HG03108 (cell line): Measurements from ENCODE around the gene MSI2.

Source experiments
- ATAC-seq: cut with Tn5 transposase; IDR thresholded peaks from one replicate; pipeline ENCODE4 v1.9.1; 2021; ENCODE audit warnings: moderate library complexity; ENCODE audit not compliant: unreplicated experiment

MSI2 gene

DNA sequence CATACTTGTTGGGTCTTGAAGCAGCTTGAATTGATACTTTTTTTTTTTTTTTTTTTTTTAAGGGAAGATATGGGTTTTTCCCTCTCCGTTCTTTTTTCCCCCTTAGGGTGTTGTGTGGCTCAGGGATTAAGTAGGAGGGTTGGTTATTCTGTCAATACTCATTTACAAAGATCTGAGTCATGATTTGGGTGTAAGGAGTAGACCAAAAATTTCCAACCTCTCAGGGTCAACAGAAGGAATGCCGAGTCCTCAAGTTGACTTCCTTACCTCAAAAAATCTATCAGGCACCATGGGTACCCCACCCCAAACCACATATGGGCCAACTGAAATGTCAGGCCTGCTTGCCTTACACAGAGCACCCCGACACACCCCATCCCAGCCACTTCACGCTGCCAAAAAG is 258.3 kb downstream of the MSI2 start:
- no peak for ATAC-seq

- no peak for ATAC-seq
Observed at GRCh38 chr17:57515662-57516211, 259.4 kb downstream of the MSI2 start.

- no peak for ATAC-seq
Observed at GRCh38 chr17:57516290-57517230, 260.2 kb downstream of the MSI2 start.

DNA sequence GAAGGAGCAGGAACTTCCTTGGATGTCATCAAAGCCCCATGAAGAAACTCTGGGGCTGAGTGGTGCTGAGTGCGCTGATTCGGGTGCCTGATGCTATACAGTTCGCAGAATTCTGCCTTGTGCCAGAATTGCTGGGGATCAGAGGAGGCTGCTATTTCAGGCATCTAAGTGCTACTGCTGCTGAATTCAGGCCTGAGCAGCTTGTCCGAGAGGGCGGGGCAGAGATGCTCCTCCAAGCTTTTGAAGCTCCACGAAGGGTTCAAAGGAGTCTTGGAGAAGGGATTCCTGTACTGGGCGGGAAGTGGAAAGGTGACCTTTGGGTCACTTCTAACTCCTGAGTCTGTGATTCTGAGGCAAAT is 260.9 kb downstream of the MSI2 start:
- ATAC-seq, result no peak

DNA sequence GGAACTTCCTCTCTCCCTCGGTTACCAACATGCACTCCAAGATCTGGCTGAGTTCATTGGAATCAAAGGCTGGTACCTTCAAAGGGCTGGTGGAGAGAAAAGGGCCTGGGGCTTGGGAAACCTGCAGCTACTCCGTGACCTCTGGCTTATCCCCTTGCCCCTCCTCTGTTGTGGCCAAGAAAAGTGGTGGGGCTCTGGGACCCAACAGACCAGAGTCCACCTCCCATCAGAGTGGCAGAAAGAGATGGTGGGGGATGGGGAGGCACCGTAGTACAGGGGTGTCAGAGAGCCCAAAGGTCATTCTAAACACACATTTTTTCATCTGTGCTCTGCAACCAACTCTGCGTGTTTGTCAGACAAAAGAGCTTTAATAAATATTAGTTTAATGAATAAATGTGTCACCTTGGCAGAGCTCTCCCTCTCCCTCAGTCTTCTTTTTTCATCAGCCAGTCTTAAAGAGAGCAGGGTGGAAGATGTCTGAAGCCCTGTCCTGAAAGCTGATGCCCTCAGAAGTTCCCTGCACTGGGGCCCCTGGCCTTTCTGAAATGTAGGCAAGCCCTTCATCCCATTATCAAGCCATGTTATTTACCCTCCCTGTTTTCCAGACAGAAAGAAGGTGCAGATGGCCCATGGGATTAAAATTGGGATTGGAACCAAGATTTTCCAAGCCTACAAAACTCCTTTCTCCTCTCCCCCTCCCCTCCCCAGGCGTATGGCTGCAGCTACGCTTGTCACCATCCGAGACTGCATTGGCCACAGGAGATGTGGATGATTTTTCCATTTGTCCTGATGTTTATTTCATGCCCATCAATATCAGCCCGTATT is 261.5 kb downstream of the MSI2 start:
- ATAC-seq, result no peak

- ATAC-seq, result no peak
Observed at GRCh38 chr17:57518587-57519581, 262.6 kb downstream of the MSI2 start.

GRCh38 chr17:57519800-57520199 is 263.5 kb downstream of the MSI2 start:
- ATAC-seq, result no peak

- ATAC-seq, result no peak
Observed at GRCh38 chr17:57521606-57522005, 265.3 kb downstream of the MSI2 start.

DNA sequence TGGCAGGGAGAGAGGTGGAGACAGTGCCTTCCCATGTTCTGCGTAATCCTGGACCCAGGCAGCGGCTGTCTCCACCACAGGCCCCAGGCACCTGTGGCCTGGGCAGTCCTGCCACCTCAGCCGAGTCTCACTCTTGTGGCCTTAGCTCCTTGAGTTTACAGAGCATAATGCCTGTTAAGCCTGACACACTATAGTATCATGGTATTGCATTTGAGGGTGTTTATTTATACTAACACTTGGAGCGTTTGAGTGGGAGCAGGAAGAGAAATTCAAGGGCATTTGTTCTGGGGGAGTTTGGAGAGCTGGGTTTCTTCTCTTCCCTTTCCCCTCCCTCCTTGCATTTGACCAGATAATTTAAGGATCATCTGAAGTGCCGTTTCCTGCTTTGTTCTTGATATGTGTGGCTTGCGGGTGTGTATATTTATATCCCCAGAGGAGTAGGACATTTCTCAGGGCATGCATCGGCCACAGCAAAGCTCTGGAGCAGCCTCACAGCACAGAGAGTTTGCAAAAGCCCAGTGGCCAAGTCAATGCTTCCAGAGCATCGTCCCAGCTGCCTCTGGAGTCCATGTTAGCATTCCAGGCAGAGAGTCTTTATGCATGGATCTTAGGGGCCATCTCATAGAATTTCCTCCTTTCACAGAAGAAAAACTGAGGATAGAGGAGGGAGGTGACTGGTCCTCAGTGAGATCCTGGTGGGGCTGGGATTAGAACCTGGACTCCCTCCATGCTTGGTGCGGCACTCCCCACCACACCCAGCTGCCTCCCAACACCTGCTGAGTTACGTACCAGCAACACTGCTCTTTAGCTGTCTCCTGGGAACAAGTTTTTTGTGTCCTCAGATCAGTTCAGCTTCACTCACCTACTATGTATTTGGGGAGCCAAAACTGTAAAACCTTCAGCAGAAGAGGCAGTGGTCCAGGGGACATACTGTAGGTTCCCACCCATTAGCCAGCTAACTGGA is 266.0 kb downstream of the MSI2 start:
- ATAC-seq, result no peak

- no peak for ATAC-seq
Observed at GRCh38 chr17:57523926-57524632, 267.8 kb downstream of the MSI2 start.

DNA sequence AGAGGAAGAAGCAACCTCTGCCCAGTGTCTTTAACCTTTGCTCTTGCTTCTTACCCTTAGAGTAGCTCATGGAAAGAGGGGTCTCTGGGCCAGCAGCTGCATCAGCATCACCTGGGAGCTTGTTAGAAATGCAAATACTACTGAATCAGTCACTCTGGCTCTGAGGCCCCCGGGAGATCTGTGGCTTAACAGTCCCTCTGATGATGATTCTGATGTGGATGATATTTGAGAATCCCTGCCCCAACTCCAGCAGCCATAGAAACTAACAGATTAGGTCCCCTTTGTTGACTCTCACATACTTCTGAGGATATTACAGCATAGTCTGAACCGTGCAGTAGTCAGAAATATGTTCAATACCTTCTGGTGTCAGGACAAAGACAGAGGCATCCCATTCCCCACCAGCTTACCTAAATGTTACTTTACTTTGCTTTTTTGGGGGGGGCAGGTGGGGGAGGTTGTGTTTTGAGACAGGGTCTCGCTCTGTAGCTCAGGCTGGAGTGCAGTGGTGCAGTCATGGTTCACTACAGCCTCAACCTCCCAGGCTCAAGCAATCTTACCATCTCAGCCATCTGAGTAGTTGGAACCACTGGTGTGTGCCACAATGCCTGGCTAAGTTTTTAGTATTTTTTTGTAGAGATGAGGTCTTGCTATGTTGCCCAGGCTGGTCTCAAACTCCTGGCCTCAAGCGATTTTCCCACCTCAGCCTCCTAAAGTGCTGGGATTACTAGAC is 268.7 kb downstream of the MSI2 start:
- ATAC-seq, result no peak

- no peak for ATAC-seq
Observed at GRCh38 chr17:57527221-57528057, 271.1 kb downstream of the MSI2 start.

- no peak for ATAC-seq
Observed at GRCh38 chr17:57528058-57528451, 271.7 kb downstream of the MSI2 start.

- no peak for ATAC-seq
Observed at GRCh38 chr17:57530026-57530425, 273.7 kb downstream of the MSI2 start.

DNA sequence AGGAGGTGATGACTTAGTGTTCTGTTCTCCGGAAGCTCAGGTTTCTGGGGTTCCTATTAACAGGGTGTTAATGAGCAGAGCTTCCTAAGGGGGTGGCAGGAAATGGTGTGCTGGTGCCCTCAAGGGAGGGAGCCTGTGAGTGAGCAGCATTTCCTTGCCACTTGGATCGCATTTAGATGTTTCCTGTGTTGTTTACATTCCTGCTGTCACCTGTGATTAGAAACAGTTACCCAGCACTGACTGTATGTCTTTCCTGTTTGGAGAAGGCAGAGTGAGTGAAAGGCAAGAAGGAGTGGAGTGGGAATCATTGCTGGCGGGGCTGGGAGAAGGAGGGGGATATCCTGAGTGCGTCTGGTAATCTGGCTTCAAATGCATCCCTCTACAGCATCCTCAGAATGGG is 274.2 kb downstream of the MSI2 start:
- ATAC-seq, result no peak

DNA sequence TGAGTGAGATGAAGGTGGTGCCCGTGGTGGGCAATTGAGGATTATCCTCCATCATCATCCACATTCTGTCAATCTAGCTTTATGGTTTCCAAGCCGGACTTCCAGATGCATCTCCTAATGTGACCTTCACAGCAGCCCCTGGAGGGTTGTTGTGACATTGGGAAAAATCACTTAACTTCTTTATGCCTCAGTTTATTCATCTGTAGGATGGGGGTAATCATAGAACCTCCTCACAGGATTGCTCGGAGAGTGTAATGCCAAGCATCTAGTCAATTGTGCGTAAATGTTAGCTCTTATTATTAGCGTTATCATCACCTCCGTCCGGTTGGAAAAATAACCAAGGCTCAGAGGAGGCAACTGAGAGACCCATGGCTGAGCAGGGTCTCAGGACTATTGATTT is 274.8 kb downstream of the MSI2 start:
- ATAC-seq, result no peak
